SH-SY5Y (cell line): ENCODE data around the gene BACH1.

ENCODE experiments used
- GATA2 ChIP-seq: IDR thresholded peaks from 2 replicates; pipeline ENCODE4 v1.6.1; 2011; ENCODE audit warnings: mild to moderate bottlenecking, low read depth, low read length
- GATA3 ChIP-seq: IDR thresholded peaks from 2 replicates; pipeline ENCODE4 v1.6.1; 2011; ENCODE audit warnings: low read depth, mild to moderate bottlenecking, low read length, moderate library complexity

GRCh38 chr21:29299916-29300806 lies 1.4 kb downstream of the BACH1 start:
- TF ChIP-seq GATA2 (no peak), GATA3 (no peak)
